ENCODE results near the gene CDON. TPM values are rescaled to one million over a fixed set of nuclear protein-coding genes. Genes with fewer than 3 reads are reported as not detected.

CDON gene
- total and polyA plus RNA-seq, 9 of the 15 experiments (the other 6 are each of a cell fraction or from before 2014, with no cell fraction given) = 0.08 to 0.64 (median 0.40) TPM

- TF ChIP-seq ZBTB40 (IDR thresholded peaks at IDR 0.05) = no peak
- no peak for TF ChIP-seq ZBTB40 (CRISPR knock-in tag; IDR thresholded peaks at IDR 0.05)
Observed at GRCh38 chr11:126063507-126063852, 814 bp upstream of the CDON start (continued).
